ENCODE measurements around the gene C10orf67. TPM values are rescaled to one million over a fixed set of nuclear protein-coding genes. Genes with fewer than 3 reads are reported as not detected.

The C10orf67 gene
- total RNA-seq, 1 donor from 2014 or later, result 0.17 TPM

GRCh38 chr10:23291551-23292334 lies 52.9 kb downstream of the C10orf67 start:
- H3K36me3 Mint-ChIP-seq, result no peaks in the 10 kb centered on the region
- H3K4me3 Mint-ChIP-seq, result no peak overlapping the region
- H3K9me3 Mint-ChIP-seq, result no peaks in the 10 kb centered on the region
- no peak for DNase-seq (ENCODE audit: extremely low spot score, unreplicated experiment)
- H3K27ac Mint-ChIP-seq, result no peak overlapping the region
- peaks cover 3% of the 10 kb centered on the region for H3K4me1 Mint-ChIP-seq (ENCODE audit: unreplicated experiment)
- TF ChIP-seq CTCF (conservative IDR thresholded peaks at IDR 0.05), result no peak
- peaks cover 40% of the 10 kb centered on the region for H3K27me3 Mint-ChIP-seq

- no peaks in the 10 kb centered on the region for H3K36me3 Mint-ChIP-seq
- no peaks in the 10 kb centered on the region for H3K4me1 Mint-ChIP-seq (ENCODE audit: unreplicated experiment)
- peaks cover 38% of the 10 kb centered on the region for H3K27me3 Mint-ChIP-seq
- H3K27ac Mint-ChIP-seq, result no peak overlapping the region
- no peak for TF ChIP-seq CTCF (conservative IDR thresholded peaks at IDR 0.05)
- DNase-seq (ENCODE audit: extremely low spot score, unreplicated experiment), result no peak
- H3K9me3 Mint-ChIP-seq, result no peaks in the 10 kb centered on the region
- no peak overlapping the region for H3K4me3 Mint-ChIP-seq
Observed at GRCh38 chr10:23284674-23285335, 59.8 kb downstream of the C10orf67 start.

GRCh38 chr10:23284155-23284554 lies 60.4 kb downstream of the C10orf67 start:
- peaks cover 35% of the 10 kb centered on the region for H3K27me3 Mint-ChIP-seq
- no peak for DNase-seq (ENCODE audit: extremely low spot score, unreplicated experiment)
- H3K4me1 Mint-ChIP-seq (ENCODE audit: unreplicated experiment), result no peaks in the 10 kb centered on the region
- no peak overlapping the region for H3K27ac Mint-ChIP-seq
- no peak for TF ChIP-seq CTCF (conservative IDR thresholded peaks at IDR 0.05)
- H3K9me3 Mint-ChIP-seq, result no peaks in the 10 kb centered on the region
- no peaks in the 10 kb centered on the region for H3K36me3 Mint-ChIP-seq
- no peak overlapping the region for H3K4me3 Mint-ChIP-seq

- no peaks in the 10 kb centered on the region for H3K4me1 Mint-ChIP-seq (ENCODE audit: unreplicated experiment)
Observed at GRCh38 chr10:23283680-23284079, 60.9 kb downstream of the C10orf67 start.

GRCh38 chr10:23281044-23281433 lies 63.6 kb downstream of the C10orf67 start:
- no peaks in the 10 kb centered on the region for H3K9me3 Mint-ChIP-seq
- H3K36me3 Mint-ChIP-seq, result no peaks in the 10 kb centered on the region
- no peak for TF ChIP-seq CTCF (conservative IDR thresholded peaks at IDR 0.05)
- no peaks in the 10 kb centered on the region for H3K4me1 Mint-ChIP-seq (ENCODE audit: unreplicated experiment)
- no peak overlapping the region for H3K4me3 Mint-ChIP-seq
- DNase-seq (ENCODE audit: extremely low spot score, unreplicated experiment), result no peak
- H3K27ac Mint-ChIP-seq, result no peak overlapping the region
- H3K27me3 Mint-ChIP-seq, result peaks cover 35% of the 10 kb centered on the region

More at GRCh38 chr10:23283680-23284079, 60.9 kb downstream of the C10orf67 start:
- Mint-ChIP-seq H3K27me3 (peaks cover 33% of the 10 kb centered on the region), H3K4me3 (no peak overlapping the region), H3K36me3 (no peaks in the 10 kb centered on the region), H3K9me3 (no peaks in the 10 kb centered on the region), H3K27ac (no peak overlapping the region)
- TF ChIP-seq CTCF (conservative IDR thresholded peaks at IDR 0.05), result no peak
- DNase-seq (ENCODE audit: extremely low spot score, unreplicated experiment), result no peak
